H9 (cell line): Measurements from ENCODE around the gene BCL11B. TPM values are rescaled to one million over a fixed set of nuclear protein-coding genes. Genes with fewer than 3 reads are reported as not detected.

ENCODE experiments used
- DNase-seq: peaks from one replicate; pipeline ENCODE4 v3.0.0-alpha.2; 2017
- H2AFZ ChIP-seq: one replicate; pipeline ENCODE4 v1.6.1; 2013; ENCODE audit warnings: mild to moderate bottlenecking, low read length, control low read depth, moderate library complexity
- H2AK5ac ChIP-seq: 2 replicates; pipeline ENCODE4 v1.6.1; 2013; ENCODE audit warnings: low read length, control low read depth, mixed read lengths; ENCODE audit not compliant: insufficient read length
- H2BK120ac ChIP-seq: one replicate; pipeline ENCODE4 v1.6.1; 2013; ENCODE audit warnings: low read depth, mild to moderate bottlenecking, low read length, control low read depth, inconsistent platforms; ENCODE audit not compliant: poor library complexity, severe bottlenecking
- H2BK12ac ChIP-seq: 2 replicates; pipeline ENCODE4 v1.6.1; 2013; ENCODE audit warnings: low read length, control low read depth, mixed read lengths, low read depth; ENCODE audit not compliant: insufficient read length
- H2BK15ac ChIP-seq: 2 replicates; pipeline ENCODE4 v1.6.1; 2013; ENCODE audit warnings: low read depth, low read length, control low read depth
- H2BK20ac ChIP-seq: one replicate; pipeline ENCODE4 v1.6.1; 2013; ENCODE audit warnings: low read depth, mild to moderate bottlenecking, low read length, control low read depth, inconsistent platforms; ENCODE audit not compliant: poor library complexity, severe bottlenecking
- H2BK5ac ChIP-seq: 2 replicates; pipeline ENCODE4 v1.6.1; 2013; ENCODE audit warnings: low read length, control low read depth, mixed read lengths; ENCODE audit not compliant: insufficient read length
- H3K14ac ChIP-seq: 2 replicates; pipeline ENCODE4 v1.6.1; 2013; ENCODE audit warnings: low read length, control low read depth; ENCODE audit not compliant: insufficient read depth
- H3K18ac ChIP-seq: 2 replicates; pipeline ENCODE4 v1.6.1; 2013; ENCODE audit warnings: low read depth, mild to moderate bottlenecking, mixed read lengths, low read length, control low read depth; ENCODE audit not compliant: insufficient read length
- H3K23ac ChIP-seq: 2 replicates; pipeline ENCODE4 v1.6.1; 2013; ENCODE audit warnings: low read length, control low read depth, mixed read lengths, low read depth; ENCODE audit not compliant: insufficient read length
- H3K23me2 ChIP-seq: 2 replicates; pipeline ENCODE4 v1.6.1; 2013; ENCODE audit warnings: low read depth, mild to moderate bottlenecking, mixed read lengths, low read length, control low read depth; ENCODE audit not compliant: insufficient read length, poor library complexity, severe bottlenecking
- H3K27ac ChIP-seq: 2 replicates; pipeline ENCODE4 v1.5.1; 2013; ENCODE audit warnings: low read length, control low read depth, mixed read lengths, low read depth; ENCODE audit not compliant: insufficient read length
- H3K27me3 ChIP-seq: 2 replicates; pipeline ENCODE4 v1.6.1; 2013; ENCODE audit warnings: low read length, control low read depth, inconsistent platforms; ENCODE audit not compliant: insufficient read depth
- H3K4ac ChIP-seq: 2 replicates; pipeline ENCODE4 v1.6.1; 2013; ENCODE audit warnings: low read depth, mild to moderate bottlenecking, control low read depth, inconsistent platforms, low read length, moderate library complexity
- H3K4me1 ChIP-seq: 2 replicates; pipeline ENCODE4 v1.6.1; 2013; ENCODE audit warnings: low read length, control low read depth, inconsistent platforms; ENCODE audit not compliant: insufficient read depth
- H3K4me2 ChIP-seq: 2 replicates; pipeline ENCODE4 v1.6.1; 2013; ENCODE audit warnings: low read length, control low read depth, mixed read lengths; ENCODE audit not compliant: insufficient read length, insufficient read depth
- H3K56ac ChIP-seq: 2 replicates; pipeline ENCODE4 v1.6.1; 2013; ENCODE audit warnings: low read depth, mild to moderate bottlenecking, mixed read lengths, low read length, control low read depth; ENCODE audit not compliant: insufficient read length
- H3K79me1 ChIP-seq: 2 replicates; pipeline ENCODE4 v1.6.1; 2013; ENCODE audit warnings: low read depth, mild to moderate bottlenecking, moderate library complexity, low read length, control low read depth, inconsistent platforms; ENCODE audit not compliant: insufficient read depth, poor library complexity, severe bottlenecking
- H3K79me2 ChIP-seq: 2 replicates; pipeline ENCODE4 v1.6.1; 2013; ENCODE audit warnings: low read length, control low read depth, inconsistent platforms; ENCODE audit not compliant: insufficient read depth
- H3K9ac ChIP-seq: 2 replicates; pipeline ENCODE4 v1.6.1; 2013; ENCODE audit warnings: low read length, control low read depth, mixed read lengths; ENCODE audit not compliant: insufficient read length; ENCODE audit errors: extremely low read depth
- H3K9me3 ChIP-seq: one replicate; pipeline ENCODE4 v1.6.1; 2013; ENCODE audit warnings: low read depth, low read length, inconsistent platforms; ENCODE audit not compliant: control insufficient read depth
- H3T11ph ChIP-seq: one replicate; pipeline ENCODE4 v1.6.1; 2013; ENCODE audit warnings: mild to moderate bottlenecking, low read length, control low read depth, inconsistent platforms
- H4K20me1 ChIP-seq: one replicate; pipeline ENCODE4 v1.6.1; 2013; ENCODE audit not compliant: control insufficient read depth, insufficient read length, insufficient read depth
- H4K5ac ChIP-seq: 2 replicates; pipeline ENCODE4 v1.6.1; 2013; ENCODE audit warnings: low read depth, mild to moderate bottlenecking, mixed read lengths, low read length, control low read depth; ENCODE audit not compliant: insufficient read length
- H4K8ac ChIP-seq: replicated peaks from 2 replicates; pipeline ENCODE4 v1.6.1; 2013; ENCODE audit warnings: low read length, control low read depth, mixed read lengths, low read depth; ENCODE audit not compliant: insufficient read length
- H4K91ac ChIP-seq: 2 replicates; pipeline ENCODE4 v1.6.1; 2013; ENCODE audit warnings: low read depth, mild to moderate bottlenecking, moderate library complexity, mixed read lengths, low read length, control low read depth; ENCODE audit not compliant: insufficient read length
- H3K27ac Mint-ChIP-seq, 3 experiments: 2 replicates in 2 of 3; 3 replicates in 1 of 3; pipeline ENCODE4 v1.8.0; 2020 to 2021; ENCODE audit warnings: mixed read lengths in 3 of 3, mild to moderate bottlenecking in 1 of 3, moderate library complexity in 1 of 3
- H3K27me3 Mint-ChIP-seq: 2 replicates; pipeline ENCODE4 v1.8.0; 2021; ENCODE audit warnings: low read depth, mild to moderate bottlenecking, moderate library complexity, mixed read lengths
- H3K36me3 Mint-ChIP-seq, 3 experiments: 2 replicates in 2 of 3; 3 replicates in 1 of 3; pipeline ENCODE4 v1.8.0; 2020 to 2021; ENCODE audit warnings: low read depth in 3 of 3, mixed read lengths in 3 of 3; ENCODE audit not compliant: insufficient read depth in 1 of 3
- H3K4me1 Mint-ChIP-seq, 2 experiments: 2 replicates each; pipeline ENCODE4 v1.8.0; 2020; ENCODE audit warnings: mixed read lengths in 2 of 2
- H3K4me3 Mint-ChIP-seq, 2 experiments: 2 replicates in 1 of 2; 3 replicates in 1 of 2; pipeline ENCODE4 v1.8.0; 2020 to 2021; ENCODE audit warnings: mild to moderate bottlenecking in 2 of 2, mixed read lengths in 2 of 2, moderate library complexity in 1 of 2
- H3K9me3 Mint-ChIP-seq, 2 experiments: 2 replicates in 1 of 2; 3 replicates in 1 of 2; pipeline ENCODE4 v1.8.0; 2020; ENCODE audit warnings: mild to moderate bottlenecking in 2 of 2, mixed read lengths in 2 of 2, moderate library complexity in 1 of 2
- WGBS: extraction: QIAGEN DNeasy Blood & Tissue Kit; methylation state at CpG from one replicate; pipeline ENCODE4 v1.1.7; 2013; ENCODE audit warnings: missing lambda C conversion rate, low lambda C conversion rate, mixed read lengths; ENCODE audit not compliant: insufficient read length; ENCODE audit errors: extremely low coverage; 5-methylcytosine and 5-hydroxymethylcytosine counted together
- total RNA-seq: library from RNA; stranded (reverse); gene quantifications from 2 replicates; pipeline ENCODE4 v1.2.1, GENCODE V29; 2021
- TF ChIP-seq, protein P1 (sequence below): fragments of 200-600 bp; sonication (generic); conservative IDR thresholded peaks from 3 replicates; pipeline ENCODE4 v1.8.0; 2021; ENCODE audit warnings: antibody characterized with exemption, mild to moderate bottlenecking

Gene BCL11B
- total RNA-seq, 1 experiment from 2014 or later, result 4.9 TPM

DNA sequence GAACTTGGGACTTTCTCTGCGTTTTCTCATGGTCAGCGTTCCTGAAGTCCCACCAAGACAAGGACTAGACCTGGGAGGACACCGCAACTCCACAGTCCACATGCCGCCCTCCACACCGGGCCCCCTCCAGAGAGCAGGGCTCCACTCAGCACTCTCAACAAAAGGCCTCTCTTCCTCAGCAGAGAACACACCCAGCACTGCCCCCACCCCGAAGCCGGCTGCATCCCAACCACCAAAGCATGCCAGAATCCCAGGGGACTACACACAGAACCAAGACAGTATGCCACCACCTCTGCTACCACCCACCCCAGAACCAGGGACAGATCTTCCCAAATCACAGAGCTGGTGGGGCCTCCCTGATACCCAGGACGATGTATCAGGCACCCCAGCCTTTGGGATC is 88.3 kb downstream of the BCL11B start:
- no peak overlapping the region for H2BK5ac ChIP-seq
- TF ChIP-seq, protein P1, sequence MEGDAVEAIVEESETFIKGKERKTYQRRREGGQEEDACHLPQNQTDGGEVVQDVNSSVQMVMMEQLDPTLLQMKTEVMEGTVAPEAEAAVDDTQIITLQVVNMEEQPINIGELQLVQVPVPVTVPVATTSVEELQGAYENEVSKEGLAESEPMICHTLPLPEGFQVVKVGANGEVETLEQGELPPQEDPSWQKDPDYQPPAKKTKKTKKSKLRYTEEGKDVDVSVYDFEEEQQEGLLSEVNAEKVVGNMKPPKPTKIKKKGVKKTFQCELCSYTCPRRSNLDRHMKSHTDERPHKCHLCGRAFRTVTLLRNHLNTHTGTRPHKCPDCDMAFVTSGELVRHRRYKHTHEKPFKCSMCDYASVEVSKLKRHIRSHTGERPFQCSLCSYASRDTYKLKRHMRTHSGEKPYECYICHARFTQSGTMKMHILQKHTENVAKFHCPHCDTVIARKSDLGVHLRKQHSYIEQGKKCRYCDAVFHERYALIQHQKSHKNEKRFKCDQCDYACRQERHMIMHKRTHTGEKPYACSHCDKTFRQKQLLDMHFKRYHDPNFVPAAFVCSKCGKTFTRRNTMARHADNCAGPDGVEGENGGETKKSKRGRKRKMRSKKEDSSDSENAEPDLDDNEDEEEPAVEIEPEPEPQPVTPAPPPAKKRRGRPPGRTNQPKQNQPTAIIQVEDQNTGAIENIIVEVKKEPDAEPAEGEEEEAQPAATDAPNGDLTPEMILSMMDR, result no peak
- H3K27me3 ChIP-seq, result no peaks in the 10 kb centered on the region
- H3K27me3 Mint-ChIP-seq, result no peaks in the 10 kb centered on the region; the same call in none of the 2 replicates
- H3K36me3 Mint-ChIP-seq, result peaks cover 0 to 1% (median 0%) of the 10 kb centered on the region in 3 experiments; a peak in 2 of 7 replicates
- H3K4me2 ChIP-seq, result no peak overlapping the region
- H3K27ac Mint-ChIP-seq, result peak overlapping the region in 2 of 3 experiments; percentile 15 to 71; a peak in 3 of 7 replicates
- H3K23ac ChIP-seq, result no peak overlapping the region
- peaks cover 2% of the 10 kb centered on the region for H4K20me1 ChIP-seq
- no peak overlapping the region for H3K56ac ChIP-seq
- no peak overlapping the region for H3K27ac ChIP-seq
- no peaks in the 10 kb centered on the region for H3K9me3 Mint-ChIP-seq
- no peaks in the 10 kb centered on the region; the same call in 1 of the 2 replicates for H3K79me2 ChIP-seq
- no peak overlapping the region for H3K4me3 Mint-ChIP-seq
- no peak overlapping the region for H2BK20ac ChIP-seq
- no peak overlapping the region for H4K8ac ChIP-seq
- H2AFZ ChIP-seq, result no peak overlapping the region
- no peak overlapping the region for H4K5ac ChIP-seq
- H3T11ph ChIP-seq, result no peak overlapping the region
- H3K18ac ChIP-seq, result no peak overlapping the region
- H3K4me1 ChIP-seq, result peaks cover 2% of the 10 kb centered on the region; the same call in 1 of the 2 replicates
- no peaks in the 10 kb centered on the region for H3K79me1 ChIP-seq
- H3K9ac ChIP-seq, result no peak overlapping the region
- no peak overlapping the region for H2BK12ac ChIP-seq
- no peak overlapping the region for H3K4ac ChIP-seq
- no peak overlapping the region for H3K14ac ChIP-seq
- peaks cover 10 to 14% of the 10 kb centered on the region in 2 experiments for H3K4me1 Mint-ChIP-seq
- no peak overlapping the region for H2AK5ac ChIP-seq
- no CpG with 5 or more reads among the region's 8 CpGs for WGBS
- H2BK120ac ChIP-seq, result no peak overlapping the region
- H2BK15ac ChIP-seq, result no peak overlapping the region
- no peaks in the 10 kb centered on the region for H3K9me3 ChIP-seq
- no peak for DNase-seq
- no peaks in the 10 kb centered on the region for H3K23me2 ChIP-seq
- no peak overlapping the region for H4K91ac ChIP-seq
